Measurements from ENCODE around the gene STS.

Gene STS

GRCh38 chrX:7184816-7185215 is 37.3 kb downstream of the STS start:
- no peak for DNase-seq

GRCh38 chrX:7188672-7189071 is 41.2 kb downstream of the STS start:
- DNase-seq, result no peak

DNA sequence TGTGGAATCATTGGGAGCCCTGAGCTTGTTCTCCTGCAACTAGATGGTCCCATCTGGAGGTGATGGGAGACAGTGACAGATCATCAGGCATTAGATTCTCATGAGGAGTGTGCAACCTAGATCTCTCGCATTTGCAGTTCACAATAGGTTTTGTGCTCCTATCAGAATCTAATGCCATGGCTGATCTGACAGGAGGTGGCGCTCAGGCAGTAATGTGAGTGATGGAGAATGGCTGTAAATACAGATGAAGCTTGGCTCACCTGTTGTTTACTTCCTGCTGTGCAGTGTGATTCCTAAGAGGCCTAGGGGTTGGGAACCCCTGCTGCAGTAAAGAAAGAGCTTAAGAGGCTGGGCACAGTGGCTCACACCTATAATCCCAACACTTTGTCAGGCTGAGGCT is 42.6 kb downstream of the STS start:
- DNase-seq, result no peak

DNA sequence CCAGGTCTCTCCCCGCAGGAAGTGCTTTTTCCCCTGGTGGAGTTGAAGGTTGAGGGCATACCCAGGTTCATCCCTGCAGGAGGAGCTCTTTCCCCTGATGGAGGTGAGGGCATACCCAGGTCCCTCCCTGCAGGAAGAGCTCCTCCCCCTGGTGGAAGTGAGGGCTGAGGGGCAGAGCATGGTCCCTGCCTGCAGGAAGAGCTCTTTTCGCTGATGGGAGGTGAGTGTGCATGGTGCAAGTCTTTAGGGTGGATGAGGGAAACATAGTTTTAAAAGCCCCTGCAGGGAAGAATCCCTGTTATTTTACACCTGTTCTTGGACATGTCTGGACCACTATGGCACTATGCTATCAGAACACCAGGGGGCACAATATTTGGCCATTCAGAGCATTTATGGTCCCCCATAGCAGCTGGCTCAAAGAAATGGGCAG is 44.2 kb downstream of the STS start:
- DNase-seq, result no peak

DNA sequence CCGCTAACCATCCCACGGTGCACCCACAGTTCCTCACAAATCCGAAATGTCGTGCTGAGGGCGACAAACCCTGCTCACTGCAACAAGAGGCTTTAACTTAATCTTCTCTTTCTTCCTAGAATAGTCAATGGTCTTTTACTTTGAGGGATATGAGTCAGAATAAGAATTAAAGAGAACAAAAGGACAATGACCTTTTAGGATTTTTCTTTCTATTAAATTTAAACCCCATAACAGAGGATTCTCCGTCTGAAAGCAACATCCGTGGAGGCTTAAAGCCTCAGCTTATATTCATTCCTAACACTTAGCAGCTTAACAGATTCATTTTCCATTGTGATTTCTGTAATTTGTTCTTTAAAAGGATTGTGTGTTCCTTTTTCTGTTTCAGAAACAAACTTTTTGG is 45.4 kb downstream of the STS start:
- DNase-seq, result no peak

DNA sequence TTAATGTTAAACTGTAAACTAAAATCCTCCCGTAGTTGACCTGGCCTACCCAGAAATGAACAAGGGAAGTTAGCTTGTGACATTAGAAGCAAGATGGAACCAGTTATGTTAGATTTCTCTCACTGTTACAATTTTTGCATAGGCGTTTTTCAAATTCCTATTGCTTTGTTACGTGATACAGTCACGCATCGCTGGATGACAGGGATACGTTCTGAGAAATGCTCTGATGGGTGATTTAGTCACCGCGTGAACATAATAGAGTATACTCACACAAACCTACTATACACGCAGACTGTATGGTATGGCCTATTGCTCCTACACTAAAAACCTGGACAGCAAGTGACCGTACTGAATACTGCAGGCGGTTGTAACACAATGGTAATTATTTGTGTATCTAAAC is 47.1 kb downstream of the STS start:
- no peak for DNase-seq
